ENCODE data around the gene CREB5. TPM values are rescaled to one million over a fixed set of nuclear protein-coding genes. Genes with fewer than 3 reads are reported as not detected.
A peak's percentile ranks its signal among the peaks of the same experiment; 100 is the strongest.

The CREB5 gene
- polyA plus RNA-seq, 1 donor from 2014 or later, result 1.3 TPM

DNA sequence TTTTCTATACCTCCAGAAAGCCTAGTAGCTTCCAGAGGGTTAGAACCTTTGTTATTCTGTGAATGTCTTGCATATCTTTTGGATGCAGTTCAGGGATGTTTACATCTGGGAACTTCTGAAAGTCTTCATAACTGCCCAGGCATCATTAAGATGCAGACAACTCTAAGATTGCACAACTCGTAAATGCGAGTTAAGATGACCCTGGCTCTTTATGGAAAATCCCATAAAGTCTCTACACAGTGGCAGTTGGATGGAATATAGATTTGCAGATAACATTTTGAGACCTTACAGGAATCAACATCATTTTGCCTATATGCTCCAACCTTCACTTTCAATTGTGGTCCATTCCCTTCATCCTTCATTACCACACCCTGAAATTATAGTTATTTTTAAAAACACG is 151.7 kb downstream of the CREB5 start:
- no peak overlapping the region for H3K27ac Mint-ChIP-seq

GRCh38 chr7:28564755-28565374 is 152.5 kb downstream of the CREB5 start:
- peaks cover 0 to 2% (median 1%) of the 10 kb centered on the region in 3 donors for H3K4me1 Mint-ChIP-seq
- no peak overlapping the region for H3K27ac Mint-ChIP-seq
- peaks cover 11% of the 10 kb centered on the region for H3K27me3 Mint-ChIP-seq
- no peaks in the 10 kb centered on the region for H3K9me3 Mint-ChIP-seq
- H3K4me3 Mint-ChIP-seq, result no peak overlapping the region
- H3K36me3 Mint-ChIP-seq, result no peaks in the 10 kb centered on the region

More for the DNA sequence above, 151.7 kb downstream of the CREB5 start:
- Mint-ChIP-seq H3K27me3 (peaks cover 11% of the 10 kb centered on the region), H3K36me3 (no peaks in the 10 kb centered on the region), H3K4me1 (peaks cover 0 to 1% (median 0%) of the 10 kb centered on the region in 3 donors), H3K4me3 (no peak overlapping the region), H3K9me3 (no peaks in the 10 kb centered on the region)

GRCh38 chr7:28565980-28566379 is 153.7 kb downstream of the CREB5 start:
- Mint-ChIP-seq H3K27ac (no peak overlapping the region), H3K4me3 (no peak overlapping the region), H3K36me3 (no peaks in the 10 kb centered on the region)

DNA sequence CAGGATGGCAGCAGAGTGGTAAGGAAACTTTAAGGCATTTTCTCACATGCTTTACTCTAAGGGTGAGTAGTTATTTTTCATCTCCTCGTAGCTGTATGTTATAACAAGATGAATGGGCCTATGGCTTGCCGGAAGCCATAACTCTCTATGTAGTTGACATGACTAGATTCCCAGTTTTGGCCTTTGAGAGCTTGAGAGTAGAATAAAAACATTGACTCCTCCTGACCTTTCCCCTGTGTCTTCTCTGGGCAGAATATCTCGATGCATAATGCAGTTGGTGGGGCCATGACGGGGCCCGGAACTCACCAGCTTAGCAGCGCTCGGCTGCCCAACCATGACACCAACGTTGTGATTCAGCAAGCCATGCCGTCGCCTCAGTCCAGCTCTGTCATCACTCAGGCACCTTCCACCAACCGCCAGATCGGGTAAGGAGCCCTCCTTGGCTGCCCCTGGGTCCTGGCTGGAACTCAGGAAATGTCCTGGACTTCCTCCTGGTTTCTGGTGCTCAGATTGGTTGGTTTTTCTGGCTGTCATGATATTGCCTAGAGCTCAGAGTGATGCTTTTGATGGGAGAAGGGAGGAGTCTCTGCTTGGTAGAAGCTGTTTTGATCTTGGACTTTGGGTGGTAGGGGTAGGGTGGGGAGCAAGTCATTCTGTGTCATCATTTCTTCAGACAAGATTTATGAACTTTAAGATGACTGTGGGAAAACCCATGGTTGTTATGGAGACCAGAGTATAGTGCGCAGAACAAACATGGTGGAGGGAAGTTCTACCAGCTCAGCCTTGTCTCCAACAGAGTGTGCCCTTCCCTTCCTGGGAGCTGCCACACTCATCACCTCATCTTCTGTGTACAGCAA is 158.0 kb downstream of the CREB5 start:
- peaks cover 9 to 23% (median 10%) of the 10 kb centered on the region in 3 donors for H3K4me1 Mint-ChIP-seq
- no peaks in the 10 kb centered on the region for H3K36me3 Mint-ChIP-seq
- no peaks in the 10 kb centered on the region for H3K9me3 Mint-ChIP-seq
- no peak overlapping the region for H3K27ac Mint-ChIP-seq
- peaks cover 27% of the 10 kb centered on the region for H3K27me3 Mint-ChIP-seq
- H3K4me3 Mint-ChIP-seq, result peak overlapping the region in 2 of 4 donors; percentile 13 to 70

More at GRCh38 chr7:28565980-28566379, 153.7 kb downstream of the CREB5 start:
- Mint-ChIP-seq H3K27me3 (peaks cover 16% of the 10 kb centered on the region), H3K9me3 (no peaks in the 10 kb centered on the region), H3K4me1 (peaks cover 0 to 10% (median 5%) of the 10 kb centered on the region in 3 donors)

GRCh38 chr7:28570970-28571288 is 158.6 kb downstream of the CREB5 start:
- Mint-ChIP-seq H3K4me3 (no peak overlapping the region), H3K27ac (no peak overlapping the region), H3K36me3 (no peaks in the 10 kb centered on the region), H3K9me3 (no peaks in the 10 kb centered on the region), H3K4me1 (peaks cover 9 to 23% (median 10%) of the 10 kb centered on the region in 3 donors), H3K27me3 (peaks cover 27% of the 10 kb centered on the region)

- Mint-ChIP-seq H3K9me3 (no peaks in the 10 kb centered on the region), H3K36me3 (no peaks in the 10 kb centered on the region), H3K4me1 (peaks cover 9 to 23% (median 10%) of the 10 kb centered on the region in 3 donors), H3K27me3 (peaks cover 28% of the 10 kb centered on the region), H3K4me3 (no peak overlapping the region), H3K27ac (no peak overlapping the region)
These were observed 159.1 kb downstream of the CREB5 start for GRCh38 chr7:28571405-28571804.

DNA sequence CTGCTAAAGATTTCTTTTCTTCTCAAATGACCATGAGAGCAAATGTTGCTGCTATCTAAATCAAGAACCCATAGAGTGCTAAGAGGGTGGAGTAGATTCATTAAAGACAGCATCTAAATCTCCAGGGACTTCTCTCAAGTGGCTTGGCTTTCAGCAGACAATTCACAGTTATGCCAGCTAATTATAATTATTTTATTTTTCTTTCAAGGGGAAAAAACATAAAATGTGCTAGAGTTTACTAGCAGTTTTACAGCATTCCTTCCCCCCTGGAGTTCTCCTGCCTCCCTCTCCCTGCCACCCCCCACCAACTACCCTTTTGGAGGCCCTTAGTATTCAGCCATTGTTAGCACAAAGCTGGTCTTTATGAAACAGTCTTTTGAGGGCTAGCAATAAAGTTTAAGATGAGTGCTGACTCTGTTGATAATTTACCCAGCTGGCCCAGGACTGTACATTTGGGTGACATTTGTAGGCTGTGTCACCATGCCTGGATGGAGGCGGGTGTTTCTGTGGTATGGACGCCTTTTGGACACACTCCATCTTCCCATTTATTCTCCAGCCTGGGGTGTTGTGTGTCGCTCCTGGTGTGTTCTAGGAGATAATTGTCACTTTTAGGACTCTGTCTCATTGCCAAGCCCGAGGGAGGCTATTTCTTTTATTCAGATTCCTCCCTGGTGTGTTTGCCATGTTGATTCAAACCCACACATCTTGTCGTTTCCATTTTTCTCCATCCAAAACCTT is 160.2 kb downstream of the CREB5 start:
- H3K36me3 Mint-ChIP-seq, result no peaks in the 10 kb centered on the region
- H3K4me1 Mint-ChIP-seq, result peaks cover 9 to 23% (median 10%) of the 10 kb centered on the region in 3 donors
- no peaks in the 10 kb centered on the region for H3K9me3 Mint-ChIP-seq
- peak overlapping the region in 2 of 4 donors; percentile 4 to 34 for H3K4me3 Mint-ChIP-seq
- H3K27ac Mint-ChIP-seq, result no peak overlapping the region
- peaks cover 28% of the 10 kb centered on the region for H3K27me3 Mint-ChIP-seq

GRCh38 chr7:28573059-28573553 is 160.8 kb downstream of the CREB5 start:
- Mint-ChIP-seq H3K4me3 (peak overlapping the region in 2 of 4 donors; percentile 4 to 34), H3K9me3 (no peaks in the 10 kb centered on the region), H3K27ac (no peak overlapping the region), H3K36me3 (no peaks in the 10 kb centered on the region), H3K4me1 (peaks cover 9 to 23% (median 10%) of the 10 kb centered on the region in 3 donors), H3K27me3 (peaks cover 28% of the 10 kb centered on the region)

GRCh38 chr7:28573651-28574301 is 161.5 kb downstream of the CREB5 start:
- Mint-ChIP-seq H3K36me3 (no peaks in the 10 kb centered on the region), H3K4me3 (peak overlapping the region in 1 of 4 donors; percentile 0), H3K27ac (no peak overlapping the region), H3K9me3 (no peaks in the 10 kb centered on the region), H3K4me1 (peaks cover 9 to 23% (median 10%) of the 10 kb centered on the region in 3 donors), H3K27me3 (peaks cover 24% of the 10 kb centered on the region)

DNA sequence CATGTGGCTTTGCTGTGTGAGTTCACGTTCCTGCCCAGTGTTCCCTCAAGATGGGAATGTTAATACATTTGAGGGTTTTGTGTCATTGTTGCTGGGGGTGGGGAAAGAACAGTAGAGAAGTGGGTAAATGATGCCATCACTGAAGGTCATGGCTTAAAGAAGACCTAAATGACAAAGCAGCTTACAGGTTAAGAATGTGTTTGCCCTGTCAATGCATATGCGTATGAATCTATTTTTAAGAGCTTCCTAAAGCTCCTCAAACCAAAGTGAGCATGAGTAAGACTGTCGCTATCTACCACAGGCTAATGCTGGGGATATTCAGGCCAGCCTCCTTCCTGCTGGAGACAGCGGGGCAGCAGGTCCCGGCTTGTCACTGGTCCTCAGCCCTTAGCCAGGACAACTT is 162.9 kb downstream of the CREB5 start:
- Mint-ChIP-seq H3K27me3 (peaks cover 19% of the 10 kb centered on the region), H3K4me1 (peaks cover 8 to 17% (median 9%) of the 10 kb centered on the region in 3 donors), H3K36me3 (no peaks in the 10 kb centered on the region), H3K4me3 (no peak overlapping the region), H3K27ac (no peak overlapping the region), H3K9me3 (no peaks in the 10 kb centered on the region)

- no peaks in the 10 kb centered on the region for H3K9me3 Mint-ChIP-seq
- peaks cover 6 to 13% (median 9%) of the 10 kb centered on the region in 3 donors for H3K4me1 Mint-ChIP-seq
- no peak overlapping the region for H3K27ac Mint-ChIP-seq
- H3K36me3 Mint-ChIP-seq, result no peaks in the 10 kb centered on the region
- H3K4me3 Mint-ChIP-seq, result no peak overlapping the region
- H3K27me3 Mint-ChIP-seq, result peaks cover 15% of the 10 kb centered on the region
These were observed 164.3 kb downstream of the CREB5 start for GRCh38 chr7:28576656-28577055.

GRCh38 chr7:28579571-28579970 is 167.3 kb downstream of the CREB5 start:
- H3K4me3 Mint-ChIP-seq, result no peak overlapping the region
- H3K27me3 Mint-ChIP-seq, result peaks cover 1% of the 10 kb centered on the region
- no peaks in the 10 kb centered on the region for H3K36me3 Mint-ChIP-seq
- no peaks in the 10 kb centered on the region for H3K4me1 Mint-ChIP-seq
- no peak overlapping the region for H3K27ac Mint-ChIP-seq
- no peaks in the 10 kb centered on the region for H3K9me3 Mint-ChIP-seq

DNA sequence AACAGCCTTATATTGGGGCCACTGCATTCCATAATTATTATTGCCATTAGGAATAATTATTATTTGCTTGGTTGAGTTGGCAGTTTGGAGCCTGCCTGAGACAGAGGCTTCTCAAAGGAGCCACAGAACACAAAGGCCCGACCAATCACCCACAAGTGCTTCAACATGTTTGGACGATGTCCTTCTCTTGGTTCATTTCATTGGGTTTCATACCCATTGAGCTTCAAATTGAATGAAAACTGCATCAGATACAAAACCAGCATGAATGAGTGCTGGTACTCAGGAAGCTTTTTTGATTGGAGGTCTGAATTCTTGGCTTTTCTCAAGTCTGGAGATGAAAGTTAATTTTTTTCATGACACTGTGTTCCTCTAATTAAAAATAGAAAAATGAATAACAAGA is 168.3 kb downstream of the CREB5 start:
- peaks cover 1% of the 10 kb centered on the region for H3K27me3 Mint-ChIP-seq
- H3K27ac Mint-ChIP-seq, result no peak overlapping the region
- no peaks in the 10 kb centered on the region for H3K36me3 Mint-ChIP-seq
- H3K9me3 Mint-ChIP-seq, result no peaks in the 10 kb centered on the region
- H3K4me3 Mint-ChIP-seq, result no peak overlapping the region
- H3K4me1 Mint-ChIP-seq, result no peaks in the 10 kb centered on the region

DNA sequence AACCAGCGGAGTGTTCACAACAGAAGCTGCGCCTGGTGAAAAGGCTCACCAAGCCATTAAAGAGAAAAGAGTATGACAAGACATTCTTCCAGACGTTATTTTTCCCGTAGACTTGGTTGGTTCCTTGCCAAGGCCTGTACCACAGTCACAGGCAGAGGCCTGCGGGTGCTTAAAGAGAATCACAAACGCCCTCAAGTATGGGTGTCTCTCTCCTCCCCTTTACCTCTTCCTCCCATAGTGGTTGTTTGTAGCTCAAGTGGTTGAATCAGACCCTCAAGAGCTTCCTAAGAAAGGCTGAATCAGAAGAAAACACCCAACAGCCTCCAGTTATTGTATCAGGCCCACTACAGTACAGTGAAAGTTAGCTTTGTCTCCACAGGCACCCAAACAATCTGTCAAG is 169.0 kb downstream of the CREB5 start:
- Mint-ChIP-seq H3K9me3 (no peaks in the 10 kb centered on the region), H3K27me3 (no peaks in the 10 kb centered on the region), H3K27ac (no peak overlapping the region), H3K4me1 (no peaks in the 10 kb centered on the region), H3K4me3 (no peak overlapping the region), H3K36me3 (no peaks in the 10 kb centered on the region)
